Measurements from ENCODE around the gene NACA2. TPM values are rescaled to one million over a fixed set of nuclear protein-coding genes. Genes with fewer than 3 reads are reported as not detected.

The NACA2 gene
- total RNA-seq, 1 donor from 2014 or later = not detected

DNA sequence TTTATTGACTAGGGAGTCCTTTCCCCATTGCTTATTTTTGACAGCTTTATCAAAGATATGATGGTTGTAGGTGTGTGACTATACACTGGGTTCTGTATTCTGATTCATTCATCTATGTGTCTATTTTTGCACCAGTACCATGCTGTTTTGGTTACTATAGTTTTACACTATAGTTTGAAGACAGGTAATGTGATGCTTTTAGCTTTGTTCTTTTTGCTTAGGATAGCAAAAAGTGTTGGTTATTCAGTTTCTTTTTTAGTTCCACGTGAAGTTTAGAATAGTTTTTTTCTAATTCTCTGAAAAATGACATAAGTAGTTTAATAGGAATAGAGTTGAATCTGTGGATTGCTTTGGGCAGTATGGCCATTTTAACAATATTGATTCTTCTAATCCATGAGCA is 50.1 kb downstream of the NACA2 start:
- H3K4me3 ChIP-seq (ENCODE audit: low read depth, low read length) = no peak overlapping the region
- H3K27me3 ChIP-seq (ENCODE audit: control insufficient read depth, insufficient read depth, low read length) = no peaks in the 10 kb centered on the region
- no peaks in the 10 kb centered on the region for H3K36me3 ChIP-seq (ENCODE audit: control insufficient read depth, insufficient read depth, low read length)
- TF ChIP-seq, protein P1, sequence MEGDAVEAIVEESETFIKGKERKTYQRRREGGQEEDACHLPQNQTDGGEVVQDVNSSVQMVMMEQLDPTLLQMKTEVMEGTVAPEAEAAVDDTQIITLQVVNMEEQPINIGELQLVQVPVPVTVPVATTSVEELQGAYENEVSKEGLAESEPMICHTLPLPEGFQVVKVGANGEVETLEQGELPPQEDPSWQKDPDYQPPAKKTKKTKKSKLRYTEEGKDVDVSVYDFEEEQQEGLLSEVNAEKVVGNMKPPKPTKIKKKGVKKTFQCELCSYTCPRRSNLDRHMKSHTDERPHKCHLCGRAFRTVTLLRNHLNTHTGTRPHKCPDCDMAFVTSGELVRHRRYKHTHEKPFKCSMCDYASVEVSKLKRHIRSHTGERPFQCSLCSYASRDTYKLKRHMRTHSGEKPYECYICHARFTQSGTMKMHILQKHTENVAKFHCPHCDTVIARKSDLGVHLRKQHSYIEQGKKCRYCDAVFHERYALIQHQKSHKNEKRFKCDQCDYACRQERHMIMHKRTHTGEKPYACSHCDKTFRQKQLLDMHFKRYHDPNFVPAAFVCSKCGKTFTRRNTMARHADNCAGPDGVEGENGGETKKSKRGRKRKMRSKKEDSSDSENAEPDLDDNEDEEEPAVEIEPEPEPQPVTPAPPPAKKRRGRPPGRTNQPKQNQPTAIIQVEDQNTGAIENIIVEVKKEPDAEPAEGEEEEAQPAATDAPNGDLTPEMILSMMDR (IDR thresholded peaks at IDR 0.05; ENCODE audit: insufficient read depth, low read length, poor library complexity, severe bottlenecking) = no peak
- DNase-seq (ENCODE audit: low read depth) = no peak

Other genes starting within 250 kb of the NACA2 start
- gene TBX2, start 191.4 kb downstream of the NACA2 start, total RNA-seq = 7.3 and 7.7 TPM in 2 replicates
- not detected in 2 replicates for gene TBX4, start 138.8 kb downstream of the NACA2 start, total RNA-seq

Measured in kidney epithelial cell (primary cell).